Endothelial cell of umbilical vein (primary cell): ENCODE data around the gene CAV1. TPM values are rescaled to one million over a fixed set of nuclear protein-coding genes. Genes with fewer than 3 reads are reported as not detected.

Experiments
- BruUV-seq: library from RNA; stranded (reverse); fragments of 400-500 nt; replicated peaks from 2 replicates; lab custom pipeline; 2021; lab: Mats Ljungman, UMichigan
- CTCF ChIA-PET: fragments of 300-600, 350-600 bp; sonication (Branson Sonifier 250); formaldehyde crosslinking; loops from one replicate; lab custom pipeline; 2021; ENCODE audit warnings: antibody characterized with exemption, inconsistent platforms; lab: Charles Lee
- POLR2A ChIA-PET: fragments of 300-600, 350-600 bp; sonication (Branson Sonifier 250); formaldehyde crosslinking; loops from one replicate; lab custom pipeline; 2021; ENCODE audit warnings: antibody characterized with exemption, inconsistent platforms; lab: Charles Lee
- DNase-seq: peaks from one replicate; pipeline ENCODE4 v3.0.0-alpha.2; 2011; ENCODE audit warnings: low read depth, low spot score
- FAIRE-seq: peaks from 2 replicates; lab custom pipeline; 2011; peaks lifted over from hg19 to GRCh38; lab: Jason Lieb, UNC
- H2AFZ ChIP-seq: 2 replicates; pipeline ENCODE4 v1.6.0; 2012; ENCODE audit warnings: low read depth, low read length, control low read depth, inconsistent platforms
- H3K27ac ChIP-seq: 2 replicates; pipeline ENCODE4 v1.5.1; 2011; ENCODE audit warnings: low read depth, mild to moderate bottlenecking, control low read depth, low read length, moderate library complexity; ENCODE audit not compliant: insufficient read depth
- H3K27me3 ChIP-seq, 2 experiments: 2 replicates each; pipeline versions ENCODE4 v1.6.0 to v1.6.1; 2011; ENCODE audit warnings: low read length in 2 of 2, mixed read lengths in 1 of 2; ENCODE audit not compliant: control insufficient read depth in 2 of 2, insufficient read depth in 2 of 2
- H3K36me3 ChIP-seq, 2 experiments: 2 replicates in 1 of 2; 3 replicates in 1 of 2; pipeline ENCODE4 v1.5.1; 2011; ENCODE audit warnings: low read length in 2 of 2, mild to moderate bottlenecking in 1 of 2, moderate library complexity in 1 of 2; ENCODE audit not compliant: control insufficient read depth in 2 of 2, insufficient read depth in 2 of 2; ENCODE audit errors: extremely low read depth in 1 of 2
- H3K4me1 ChIP-seq: 3 replicates; pipeline ENCODE4 v1.5.1; 2011; ENCODE audit warnings: mild to moderate bottlenecking, low read length; ENCODE audit not compliant: control insufficient read depth, insufficient read depth; ENCODE audit errors: extremely low read depth
- H3K4me2 ChIP-seq: 2 replicates; pipeline ENCODE4 v1.6.1; 2011; ENCODE audit warnings: low read length, control low read depth, mixed read lengths; ENCODE audit not compliant: insufficient read depth
- H3K4me3 ChIP-seq, 3 experiments: fragments of 200-600 bp in 1 of 3; sonication (generic), shearing (Covaris generic) in 1 of 3; replicated peaks in 1 of 3; 2 replicates each; pipeline ENCODE4 v1.5.1; 2011 to 2016; ENCODE audit warnings: control low read depth in 3 of 3, low read length in 3 of 3, mild to moderate bottlenecking in 2 of 3, inconsistent platforms in 1 of 3, low read depth in 1 of 3, moderate library complexity in 1 of 3; ENCODE audit not compliant: insufficient read depth in 1 of 3
- H3K79me2 ChIP-seq: 2 replicates; pipeline ENCODE4 v1.6.0; 2012; ENCODE audit warnings: low read length, inconsistent platforms; ENCODE audit not compliant: control insufficient read depth, insufficient read depth
- H3K9ac ChIP-seq: replicated peaks from 2 replicates; pipeline ENCODE3; 2011; ENCODE audit warnings: low read length, control low read depth; ENCODE audit not compliant: insufficient read depth; ENCODE audit errors: extremely low read depth
- H3K9me1 ChIP-seq: replicated peaks from 3 replicates; pipeline ENCODE4 v1.6.0; 2011; ENCODE audit warnings: mild to moderate bottlenecking, low read length; ENCODE audit not compliant: control insufficient read depth, insufficient read depth; ENCODE audit errors: extremely low read depth
- H3K9me3 ChIP-seq: replicated peaks from 2 replicates; pipeline ENCODE4 v1.5.1; 2012; ENCODE audit warnings: low read length, inconsistent platforms; ENCODE audit not compliant: control insufficient read depth, insufficient read depth
- H4K20me1 ChIP-seq: replicated peaks from 2 replicates; pipeline ENCODE3; 2011; ENCODE audit warnings: mild to moderate bottlenecking, low read length; ENCODE audit not compliant: control insufficient read depth, insufficient read depth; ENCODE audit errors: extremely low read depth
- CTCF ChIP-seq, 2 donors: IDR thresholded peaks; 1 replicate in 1 of 2; 2 replicates in 1 of 2; pipeline ENCODE4 v1.5.1; 2011; ENCODE audit warnings: low read length in 2 of 2, mild to moderate bottlenecking in 2 of 2, moderate library complexity in 2 of 2, control low read depth in 1 of 2, inconsistent platforms in 1 of 2, low read depth in 1 of 2; ENCODE audit not compliant: insufficient read depth in 1 of 2; ENCODE audit errors: extremely low read depth in 1 of 2
- EZH2 ChIP-seq: IDR thresholded peaks from 2 replicates; pipeline ENCODE4 v1.6.1; 2012; ENCODE audit warnings: borderline replicate concordance, low read depth, mild to moderate bottlenecking, moderate library complexity, low read length, inconsistent platforms; ENCODE audit not compliant: severe bottlenecking
- GATA2 ChIP-seq: IDR thresholded peaks from 2 replicates; pipeline ENCODE4 v1.7.0; 2011; ENCODE audit warnings: low read depth, mild to moderate bottlenecking, moderate library complexity, mixed read lengths, low read length; ENCODE audit not compliant: insufficient read length, insufficient read depth
- JUN ChIP-seq: IDR thresholded peaks from 2 replicates; pipeline ENCODE4 v1.6.1; 2011; ENCODE audit warnings: borderline replicate concordance, low read depth; ENCODE audit not compliant: insufficient read length, insufficient read depth
- MAX ChIP-seq: IDR thresholded peaks from 2 replicates; pipeline ENCODE4 v1.6.1; 2011; ENCODE audit not compliant: insufficient read depth, insufficient read length
- MYC ChIP-seq: IDR thresholded peaks from one replicate; pipeline ENCODE4 v1.6.1; 2011; ENCODE audit warnings: mild to moderate bottlenecking, low read depth, low read length
- POLR2A ChIP-seq: IDR thresholded peaks from 2 replicates; pipeline ENCODE4 v1.6.1; 2012; ENCODE audit warnings: low read depth, mild to moderate bottlenecking, control low read depth, low read length
- POLR2AphosphoS5 ChIP-seq: IDR thresholded peaks from 2 replicates; pipeline ENCODE4 v1.6.1; 2012; ENCODE audit warnings: low read depth, mild to moderate bottlenecking, control low read depth, low read length, moderate library complexity; ENCODE audit not compliant: insufficient read depth
- dilution Hi-C: fragments of 300-500 bp; cut with MboI; formaldehyde crosslinking; loops from one replicate; pipeline ENCODE4 v1.15.0; 2019; ENCODE audit warnings: low sequenced_read_pairs; ENCODE audit not compliant: extremely low pct_ligation_motif_present
- intact Hi-C: fragments of 100-400 bp; cut with micrococcal nuclease; formaldehyde crosslinking; loops from one replicate; pipeline ENCODE4 v1.10.0; 2022
- polyA plus RNA-seq, 4 experiments: library from polyadenylated mRNA; depleted of rRNA in 3 of 4; stranded (reverse) in 3 of 4; unstranded in 1 of 4; fragments of >200 nt; gene quantifications; 2 replicates each; pipeline versions ENCODE4 v1.2.1 to v1.2.3, GENCODE V29; 2011 to 2012; ENCODE audit warnings: missing spikeins in 1 of 4
- total RNA-seq: library from RNA; stranded (reverse); gene quantifications from 2 replicates; pipeline ENCODE4 v1.2.3, GENCODE V29; 2021

CAV1 gene
- total and polyA plus RNA-seq, 2 donors (not counting 3 experiments of a cell fraction or from before 2014, with no cell fraction given): 1,483 to 3,129 TPM

GRCh38 chr7:116544487-116544886, 19.7 kb downstream of the CAV1 start:
- no peak overlapping the region for H3K9ac ChIP-seq
- no peak overlapping the region for H2AFZ ChIP-seq
- peaks cover 18% of the 10 kb centered on the region for H3K4me1 ChIP-seq
- intact Hi-C loops: loop anchor here (2.0 kb wide), 2 partner anchors 14 kb away; no protein-coding TSS in a partner anchor
- H3K36me3 ChIP-seq: peaks cover 36 to 57% of the 10 kb centered on the region in 2 experiments
- BruUV-seq: no TSS peak
- H3K9me3 ChIP-seq: no peaks in the 10 kb centered on the region
- H3K27me3 ChIP-seq: no peaks in the 10 kb centered on the region
- H3K4me3 ChIP-seq: no peak overlapping the region
- FAIRE-seq (no peak), DNase-seq (no peak)
- ChIA-PET CTCF (interaction anchor here (1.3 to 3.2 kb wide), 3 partner anchors 38 to 364 kb away, joined by 3 to 13 read pairs (median 5); no protein-coding TSS in a partner anchor), POLR2A (no interaction called here)
- peak overlapping the region; percentile 3 for H3K27ac ChIP-seq
- H4K20me1 ChIP-seq: peaks cover 9% of the 10 kb centered on the region
- no peaks in the 10 kb centered on the region for H3K9me1 ChIP-seq
- TF ChIP-seq POLR2A (peak; percentile 39), POLR2AphosphoS5 (no peak)
- no peak overlapping the region for H3K4me2 ChIP-seq
- dilution Hi-C loops: no loop called here
- H3K79me2 ChIP-seq: peaks cover 95% of the 10 kb centered on the region

- intact Hi-C loops: loop anchor here (2.0 kb wide), 2 partner anchors 13 to 15 kb away; no protein-coding TSS in a partner anchor
- no TSS peak for BruUV-seq
- H3K27ac ChIP-seq: no peak overlapping the region
- peaks cover 95% of the 10 kb centered on the region for H3K79me2 ChIP-seq
- no peak overlapping the region for H3K9ac ChIP-seq
- H4K20me1 ChIP-seq: peaks cover 9% of the 10 kb centered on the region
- TF ChIP-seq EZH2 (no peak), CTCF (IDR thresholded peaks at IDR 0.05; ENCODE audit: extremely low read depth in 1 of 2, insufficient read depth in 1 of 2, low read depth in 1 of 2, low read length in 2 of 2) (no peak), GATA2 (no peak), MYC (no peak), JUN (no peak), MAX (no peak), POLR2AphosphoS5 (peak; percentile 41)
- no peak overlapping the region for H3K4me3 ChIP-seq
- H3K9me3 ChIP-seq: no peaks in the 10 kb centered on the region
- H3K27me3 ChIP-seq: no peaks in the 10 kb centered on the region
- peaks cover 18% of the 10 kb centered on the region for H3K4me1 ChIP-seq
- dilution Hi-C loops: no loop called here
- no peak overlapping the region for H3K4me2 ChIP-seq
- DNase-seq (no peak), FAIRE-seq (no peak)
- peaks cover 35 to 58% of the 10 kb centered on the region in 2 experiments for H3K36me3 ChIP-seq
- POLR2A ChIA-PET: no interaction called here
- CTCF ChIA-PET: interaction anchor here (0.6 to 1.5 kb wide), 3 partner anchors 31 to 46 kb away, joined by 3 to 4 read pairs (median 3); no protein-coding TSS in a partner anchor
- H3K9me1 ChIP-seq: no peaks in the 10 kb centered on the region
- no peak overlapping the region for H2AFZ ChIP-seq
Observed at GRCh38 chr7:116545411-116545993, 20.7 kb downstream of the CAV1 start.
